ENCODE measurements around the gene GRIK4.
"Not testable (repeated sequence)": the region's sequence is repeated elsewhere in the genome, so short reads cannot be mapped to it uniquely, and the experiment has no call there.

GRIK4 gene

DNA sequence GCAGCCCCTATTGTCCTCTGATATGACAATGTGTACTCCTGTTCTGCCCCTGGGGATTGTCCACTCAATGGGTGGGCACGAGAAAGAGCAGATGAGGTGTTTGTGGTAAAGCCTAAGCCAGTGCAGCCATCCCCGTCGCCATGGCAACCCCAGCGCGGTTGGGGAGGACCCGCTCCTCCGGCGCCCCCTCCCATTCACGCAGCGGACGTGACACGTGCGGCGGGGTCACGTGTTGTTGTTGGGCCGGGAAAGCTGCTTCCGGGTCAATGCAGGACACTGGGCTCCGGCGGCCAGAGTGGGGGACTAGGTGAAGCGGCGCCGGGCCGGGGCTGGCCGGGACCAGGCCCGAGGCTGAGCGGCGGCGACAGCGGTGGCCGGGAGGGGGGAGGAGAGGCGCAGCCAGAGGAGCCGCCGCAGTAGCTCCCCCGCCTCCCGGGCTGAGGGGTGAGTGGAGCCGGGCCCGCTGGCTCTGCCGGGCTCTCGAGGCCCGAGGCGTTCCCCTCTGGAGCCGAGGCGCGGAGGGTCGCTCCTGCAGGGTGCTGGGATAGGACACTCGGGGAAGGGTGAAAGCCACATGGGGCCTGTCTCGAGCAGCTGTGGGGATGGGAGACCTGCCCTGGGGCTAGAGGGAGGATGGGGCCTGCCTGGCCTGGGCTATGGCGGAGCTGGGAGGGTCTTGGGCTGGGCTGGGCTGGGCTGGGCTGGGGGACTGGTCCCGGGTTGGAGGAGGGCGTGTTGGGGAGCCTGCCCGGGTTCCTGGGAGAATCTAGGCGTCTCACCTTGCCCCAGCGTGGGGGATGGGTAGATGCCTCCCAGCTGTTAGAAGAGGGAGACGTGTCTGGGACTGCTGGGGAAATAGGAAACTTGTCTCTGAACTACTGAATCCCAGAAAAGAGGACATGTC lies 512.6 kb downstream of the GRIK4 start, which contains the start of gene TBCEL:
TBCEL (plus strand) TSS at position 255 of the 904 bp plus-strand sequence. CDS start 21,589 bp downstream, outside the sequence.
- peak in 13 of 14 donors; percentile 49 to 87 (median 80) for DNase-seq

GRCh38 chr11:121024989-121025388 lies 513.4 kb downstream of the GRIK4 start:
- DNase-seq = no peak

DNA sequence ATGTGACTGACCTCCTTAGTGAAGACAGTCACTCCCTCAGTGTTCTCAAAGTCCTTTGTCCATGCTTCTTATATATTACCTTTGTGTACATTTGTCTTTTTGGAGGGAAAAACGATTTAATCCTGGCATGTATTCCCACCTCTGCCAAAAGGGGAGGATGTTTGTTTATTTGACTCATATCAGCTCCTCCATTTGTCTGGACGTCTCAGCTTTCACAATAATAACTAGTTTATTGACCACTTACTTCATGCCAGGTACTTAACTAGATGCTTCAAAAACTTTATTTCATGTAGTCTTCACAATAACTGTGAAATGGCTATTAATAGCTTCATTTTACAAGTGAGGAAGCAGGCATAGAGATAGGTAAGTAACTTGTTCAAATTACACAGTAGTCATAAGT lies 517.6 kb downstream of the GRIK4 start:
- no peak for DNase-seq

DNA sequence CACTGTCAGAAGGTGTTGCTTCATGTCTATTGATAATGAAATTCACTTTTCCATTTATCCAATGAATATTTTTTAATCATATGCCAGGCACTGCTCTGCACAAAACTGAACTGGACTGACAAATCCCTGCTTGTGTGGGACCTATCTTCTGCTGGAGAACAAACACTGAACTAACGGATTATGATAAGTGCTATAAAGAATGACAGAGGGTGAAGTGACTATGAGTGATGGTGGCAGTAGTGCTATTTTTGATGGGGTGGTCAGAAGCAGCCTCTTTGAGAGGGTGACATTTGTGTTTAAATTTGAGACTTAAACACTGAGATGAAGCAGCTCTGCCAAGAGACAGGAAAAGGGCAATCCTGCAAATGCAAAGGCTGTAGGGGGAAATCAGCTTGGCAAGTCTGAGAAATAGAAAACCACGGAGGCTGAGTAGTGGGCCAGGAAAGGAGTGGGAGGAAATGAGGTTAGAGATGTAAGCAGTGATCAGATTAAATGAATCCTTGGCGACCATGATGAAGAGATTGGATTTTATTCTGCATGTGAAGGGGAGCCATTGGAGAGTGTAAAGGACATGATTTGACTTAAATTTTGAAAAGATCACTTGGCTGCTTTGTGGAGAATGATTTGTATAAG lies 518.4 kb downstream of the GRIK4 start:
- no peak for DNase-seq

DNA sequence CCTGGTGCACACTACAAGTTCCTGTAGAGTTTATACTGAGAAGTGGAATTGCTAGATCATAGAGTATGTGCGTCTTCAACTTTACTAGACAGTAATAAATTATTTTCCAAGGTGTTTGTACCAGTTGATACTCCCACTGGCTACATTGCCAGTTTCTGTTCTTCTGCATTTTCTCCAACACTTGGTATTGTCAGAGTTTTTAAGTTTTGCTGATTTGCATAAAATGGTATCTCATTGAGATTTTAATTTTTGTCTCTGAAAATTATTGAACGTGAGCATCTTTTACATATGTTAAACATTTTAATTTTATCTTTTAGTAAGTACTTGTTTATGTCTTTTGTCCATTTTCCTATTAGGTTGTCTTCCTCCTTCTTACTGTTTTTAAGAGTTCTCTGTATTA lies 519.6 kb downstream of the GRIK4 start:
- no peak for DNase-seq

DNA sequence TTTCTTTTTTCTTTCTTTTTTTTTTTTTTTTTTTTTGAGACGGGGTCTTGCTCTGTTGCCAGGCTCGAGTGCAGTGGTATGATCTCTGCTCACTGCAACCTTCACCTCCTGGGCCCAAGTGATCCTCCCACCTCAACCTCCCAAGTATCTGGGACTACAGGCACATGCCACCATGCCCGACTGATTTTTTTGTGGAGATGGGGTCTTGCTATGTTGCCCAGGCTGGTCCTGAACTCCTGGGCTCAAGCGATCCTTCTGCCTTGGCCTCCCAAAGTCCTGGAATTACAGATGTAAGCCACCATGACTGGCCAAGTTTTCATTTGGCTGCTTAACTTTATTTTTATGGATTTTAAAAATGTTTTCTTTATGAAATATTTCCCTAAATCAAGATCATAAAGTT lies 520.1 kb downstream of the GRIK4 start:
- not testable (repeated sequence) for DNase-seq

- DNase-seq = no peak
Measured at GRCh38 chr11:121032546-121032945, 521.0 kb downstream of the GRIK4 start.

DNA sequence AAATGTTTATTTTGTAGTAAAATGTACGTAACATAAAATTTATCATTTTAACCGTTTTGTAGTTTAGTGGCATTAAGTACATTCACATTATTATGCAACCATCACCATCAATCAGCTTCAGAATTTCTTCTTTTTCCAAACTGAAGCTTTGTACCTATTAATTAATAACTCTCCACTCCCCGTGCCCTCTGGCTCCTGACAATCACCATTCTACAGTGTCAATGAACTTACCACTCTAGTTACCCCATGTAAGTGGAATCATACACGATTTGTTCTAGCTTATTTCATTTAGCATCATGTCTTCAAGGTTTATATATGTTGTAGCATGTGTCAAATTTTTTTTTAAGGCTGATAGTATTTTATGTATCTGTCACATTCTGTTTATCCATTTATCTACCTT lies 522.1 kb downstream of the GRIK4 start:
- DNase-seq = no peak

GRCh38 chr11:121035169-121035755 lies 523.7 kb downstream of the GRIK4 start:
- no peak for DNase-seq

DNA sequence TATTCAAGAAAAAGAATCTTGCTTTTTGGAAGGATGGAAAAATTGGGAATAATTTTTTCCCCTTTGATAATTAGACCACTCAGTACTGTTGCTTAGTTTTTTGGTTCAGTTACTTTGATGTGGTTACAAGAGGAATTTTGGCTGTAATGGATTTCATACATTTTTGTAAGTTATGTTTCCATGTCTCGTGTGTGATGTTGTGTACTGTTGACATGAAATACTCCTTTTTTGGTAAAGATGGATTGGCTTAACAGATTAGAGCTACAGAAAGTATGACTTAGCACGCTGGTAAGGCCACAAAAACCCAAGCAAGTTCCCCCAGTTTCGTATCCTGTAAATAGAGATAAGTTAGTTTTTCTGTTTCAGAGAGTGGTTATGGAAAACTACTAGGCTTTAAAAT lies 524.2 kb downstream of the GRIK4 start:
- DNase-seq = no peak

DNA sequence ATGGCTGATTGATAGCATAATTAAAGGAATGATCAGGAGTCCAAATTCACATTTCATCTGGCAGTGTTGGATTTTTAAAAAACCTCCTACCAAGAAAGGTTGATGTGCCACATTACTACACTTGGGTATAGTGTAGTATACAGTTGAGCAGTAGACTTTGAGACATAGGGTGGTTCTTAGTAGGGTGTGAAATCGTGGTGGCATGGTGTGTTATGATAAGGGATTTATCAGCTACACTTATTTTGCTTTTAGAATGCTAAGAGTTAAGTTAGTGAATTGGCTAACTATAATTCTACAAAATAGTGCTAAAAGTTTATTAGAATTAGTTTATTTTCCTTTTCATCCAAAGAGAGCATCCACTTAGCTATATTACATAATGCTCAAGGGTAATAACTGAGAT lies 525.5 kb downstream of the GRIK4 start:
- no peak for DNase-seq
